SH-SY5Y (cell line): ENCODE data around the gene FOS.

Experiments
- GATA2 ChIP-seq: IDR thresholded peaks from 2 replicates; pipeline ENCODE4 v1.6.1; 2011; ENCODE audit warnings: mild to moderate bottlenecking, low read depth, low read length
- GATA3 ChIP-seq: IDR thresholded peaks from 2 replicates; pipeline ENCODE4 v1.6.1; 2011; ENCODE audit warnings: low read depth, mild to moderate bottlenecking, low read length, moderate library complexity

- TF ChIP-seq GATA2: no peak
- no peak for TF ChIP-seq GATA3
Observed at GRCh38 chr14:75242546-75243273, 35.9 kb upstream of the FOS start.
